H1 (cell line): ENCODE measurements around the gene HACE1.

Experiments
- GTF2F1 ChIP-seq: IDR thresholded peaks from 2 replicates; pipeline ENCODE4 v1.6.1; 2012; ENCODE audit warnings: low read depth, low read length, improper control_type of control experiment, borderline replicate concordance
- RNF2 ChIP-seq: fragments of 200-900, 300-1000 bp; sonication (generic); IDR thresholded peaks from 2 replicates; pipeline ENCODE4 v1.7.1; 2016; ENCODE audit warnings: borderline replicate concordance, low read depth, mild to moderate bottlenecking, antibody characterized with exemption, low read length; ENCODE audit not compliant: poor library complexity, severe bottlenecking; ENCODE audit errors: missing control alignments

DNA sequence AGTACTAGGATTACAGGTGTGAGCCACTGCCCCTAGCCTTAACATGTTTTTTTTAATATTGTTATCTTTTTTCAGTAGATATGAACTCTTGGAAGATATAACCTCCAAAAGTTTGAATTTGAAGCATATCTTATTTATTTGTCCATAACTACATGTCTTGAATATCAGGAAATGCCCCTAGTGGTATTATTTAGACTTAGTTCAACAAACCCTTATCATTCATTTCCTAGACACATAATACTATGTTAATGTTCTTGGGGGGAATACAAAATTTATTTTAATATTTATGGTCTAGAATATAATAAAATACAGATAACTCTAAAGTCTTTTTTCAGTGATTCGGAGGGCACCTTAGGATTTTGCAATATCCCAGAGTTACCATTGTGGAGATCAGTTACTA, 160.7 kb downstream of the HACE1 start:
- TF ChIP-seq RNF2 (no peak), GTF2F1 (no peak)
